ENCODE results near the gene UQCRQ. TPM values are rescaled to one million over a fixed set of nuclear protein-coding genes. Genes with fewer than 3 reads are reported as not detected.

Gene UQCRQ
- total RNA-seq, 1 experiment from 2014 or later, result 306 TPM

GRCh38 chr5:132870801-132871200 lies 4.4 kb downstream of the UQCRQ start:
- Histone ChIP-seq H3K4me1 (ENCODE audit: insufficient read depth, low read length) (no peaks in the 10 kb centered on the region; the same call in 1 of the 2 replicates), H2BK15ac (ENCODE audit: low read depth, low read length) (no peak overlapping the region), H3K27ac (ENCODE audit: insufficient read length, low read depth, low read length) (no peak overlapping the region), H3K27me3 (ENCODE audit: insufficient read depth, low read length) (no peaks in the 10 kb centered on the region), H3K4ac (ENCODE audit: low read depth, low read length) (no peak overlapping the region), H3K9me3 (ENCODE audit: control insufficient read depth, low read depth, low read length) (no peaks in the 10 kb centered on the region), H2BK12ac (ENCODE audit: insufficient read length, low read depth, low read length) (no peak overlapping the region), H3K79me2 (ENCODE audit: insufficient read depth, low read length) (peaks cover 3% of the 10 kb centered on the region; the same call in 1 of the 2 replicates), H3K18ac (ENCODE audit: insufficient read length, low read depth, low read length) (no peak overlapping the region), H3K23me2 (ENCODE audit: insufficient read length, low read depth, low read length, poor library complexity, severe bottlenecking) (peaks cover 4% of the 10 kb centered on the region), H3K23ac (ENCODE audit: insufficient read length, low read depth, low read length) (no peak overlapping the region), H2BK5ac (ENCODE audit: insufficient read length, low read length) (no peak overlapping the region), H2AK5ac (ENCODE audit: insufficient read length, low read length) (no peak overlapping the region), H3K4me2 (ENCODE audit: insufficient read depth, insufficient read length, low read length) (no peak overlapping the region), H4K91ac (ENCODE audit: insufficient read length, low read depth, low read length) (no peak overlapping the region), H3K56ac (ENCODE audit: insufficient read length, low read depth, low read length) (no peak overlapping the region), H2BK120ac (ENCODE audit: low read depth, low read length, poor library complexity, severe bottlenecking) (no peak overlapping the region), H3K9ac (ENCODE audit: extremely low read depth, insufficient read length, low read length) (no peak overlapping the region), H3T11ph (ENCODE audit: low read length) (no peak overlapping the region), H3K14ac (ENCODE audit: insufficient read depth, low read length) (no peak overlapping the region), H4K8ac (replicated peaks; ENCODE audit: insufficient read length, low read depth, low read length) (no peak overlapping the region), H4K5ac (ENCODE audit: insufficient read length, low read depth, low read length) (no peak overlapping the region), H3K79me1 (ENCODE audit: insufficient read depth, low read depth, low read length, poor library complexity, severe bottlenecking) (no peaks in the 10 kb centered on the region), H2AFZ (ENCODE audit: low read length) (no peak overlapping the region), H4K20me1 (ENCODE audit: control insufficient read depth, insufficient read depth, insufficient read length) (no peaks in the 10 kb centered on the region), H2BK20ac (ENCODE audit: low read depth, low read length, poor library complexity, severe bottlenecking) (no peak overlapping the region)
- Mint-ChIP-seq H3K27me3 (ENCODE audit: low read depth) (no peaks in the 10 kb centered on the region), H3K4me3 (no peak overlapping the region), H3K4me1 (peaks cover 9 to 11% of the 10 kb centered on the region in 2 experiments), H3K27ac (peak overlapping the region; percentile 34 to 76 (median 52); a peak in 2 of 7 replicates), H3K9me3 (peaks cover 0 to 4% of the 10 kb centered on the region in 2 experiments; a peak in 1 of 5 replicates), H3K36me3 (ENCODE audit: insufficient read depth in 1 of 3, low read depth in 3 of 3) (peaks cover 15 to 36% (median 24%) of the 10 kb centered on the region in 3 experiments)
- TF ChIP-seq CTCF (conservative IDR thresholded peaks at IDR 0.05), result no peak
- DNase-seq, result no peak
- no CpG with 5 or more reads among the region's 2 CpGs for WGBS (ENCODE audit: extremely low coverage, insufficient read length, low lambda C conversion rate)

Measured in H9 (cell line).